Measurements from ENCODE around the gene SPATA16.

DNA sequence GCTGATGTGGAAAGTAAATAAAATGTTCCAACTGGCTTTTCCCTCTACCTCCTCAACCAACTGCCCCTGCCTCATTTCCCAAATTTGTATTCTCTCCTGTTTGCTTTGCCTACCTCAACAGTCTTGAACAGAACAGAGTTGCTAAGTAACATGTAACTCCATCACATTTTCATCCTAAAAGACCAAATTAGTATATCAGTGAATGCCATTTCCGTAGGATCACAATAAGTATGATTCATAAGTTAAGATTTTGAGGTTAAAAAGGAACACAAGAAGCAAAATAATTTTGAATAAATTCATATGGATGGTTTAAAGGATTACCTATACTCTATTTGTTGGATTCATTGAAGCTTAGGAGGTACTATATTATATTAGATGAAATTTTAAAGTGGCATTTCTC is 235.6 kb downstream of the SPATA16 start:
- TF ChIP-seq, protein P1, sequence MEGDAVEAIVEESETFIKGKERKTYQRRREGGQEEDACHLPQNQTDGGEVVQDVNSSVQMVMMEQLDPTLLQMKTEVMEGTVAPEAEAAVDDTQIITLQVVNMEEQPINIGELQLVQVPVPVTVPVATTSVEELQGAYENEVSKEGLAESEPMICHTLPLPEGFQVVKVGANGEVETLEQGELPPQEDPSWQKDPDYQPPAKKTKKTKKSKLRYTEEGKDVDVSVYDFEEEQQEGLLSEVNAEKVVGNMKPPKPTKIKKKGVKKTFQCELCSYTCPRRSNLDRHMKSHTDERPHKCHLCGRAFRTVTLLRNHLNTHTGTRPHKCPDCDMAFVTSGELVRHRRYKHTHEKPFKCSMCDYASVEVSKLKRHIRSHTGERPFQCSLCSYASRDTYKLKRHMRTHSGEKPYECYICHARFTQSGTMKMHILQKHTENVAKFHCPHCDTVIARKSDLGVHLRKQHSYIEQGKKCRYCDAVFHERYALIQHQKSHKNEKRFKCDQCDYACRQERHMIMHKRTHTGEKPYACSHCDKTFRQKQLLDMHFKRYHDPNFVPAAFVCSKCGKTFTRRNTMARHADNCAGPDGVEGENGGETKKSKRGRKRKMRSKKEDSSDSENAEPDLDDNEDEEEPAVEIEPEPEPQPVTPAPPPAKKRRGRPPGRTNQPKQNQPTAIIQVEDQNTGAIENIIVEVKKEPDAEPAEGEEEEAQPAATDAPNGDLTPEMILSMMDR (IDR thresholded peaks at IDR 0.05) = no peak
- TF ChIP-seq POLR2A (IDR thresholded peaks at IDR 0.05) (no peak), POLR2AphosphoS5 (IDR thresholded peaks at IDR 0.05) (no peak)

Data from sigmoid colon (tissue), 4 donors.